HEK293 (cell line): ENCODE measurements around the gene KCNK3.

Experiments
- CTCF ChIA-PET: fragments of 350-600 bp; formaldehyde crosslinking; extraction: SDS; loops from one replicate; lab custom pipeline; 2021; ENCODE audit warnings: antibody characterized with exemption; lab: Yijun Ruan, JAX
- POLR2A ChIA-PET: fragments of 300-600 bp; formaldehyde crosslinking; extraction: SDS; loops from one replicate; lab custom pipeline; 2020; ENCODE audit warnings: antibody characterized with exemption, inconsistent platforms; lab: Yijun Ruan, JAX
- H3K27ac ChIP-seq: fragments of 200-500 bp; sonication (Bioruptor generic); 2 replicates; pipeline ENCODE4 v1.5.1; 2014; ENCODE audit warnings: low read depth, low read length, control low read depth, inconsistent platforms; ENCODE audit errors: extremely low read depth
- H3K36me3 ChIP-seq, 2 experiments: fragments of 200-500 bp in 1 of 2; sonication (Bioruptor generic) in 1 of 2; 1 replicate in 1 of 2; 2 replicates in 1 of 2; pipeline ENCODE4 v1.5.1; 2014 to 2017; ENCODE audit warnings: inconsistent platforms in 2 of 2, low read length in 2 of 2; ENCODE audit not compliant: control insufficient read depth in 2 of 2, insufficient read depth in 1 of 2
- H3K4me1 ChIP-seq: fragments of 200-500 bp; sonication (Bioruptor generic); 2 replicates; pipeline ENCODE4 v1.5.1; 2014; ENCODE audit warnings: mild to moderate bottlenecking, low read length, inconsistent platforms; ENCODE audit not compliant: control insufficient read depth, insufficient read depth
- H3K4me3 ChIP-seq: 2 replicates; pipeline ENCODE4 v1.5.1; 2011; ENCODE audit warnings: low read depth, mild to moderate bottlenecking, control low read depth, low read length, moderate library complexity
- H3K9me3 ChIP-seq: fragments of 200-500 bp; sonication (Bioruptor generic); 2 replicates; pipeline ENCODE4 v1.5.1; 2014; ENCODE audit warnings: low read depth, low read length, inconsistent platforms; ENCODE audit not compliant: control insufficient read depth, insufficient read depth
- EGR2 ChIP-seq: fragments of 450-650 bp; formaldehyde crosslinking; IDR thresholded peaks from 2 replicates; pipeline ENCODE4 v1.5.1; 2016; ENCODE audit warnings: low read depth, missing biosample characterization, missing genetic modification characterization
- GFI1B ChIP-seq: fragments of 450-650 bp; formaldehyde crosslinking; IDR thresholded peaks from 2 replicates; pipeline ENCODE4 v1.5.1; 2016; ENCODE audit warnings: missing biosample characterization, missing genetic modification characterization
- MYNN ChIP-seq: fragments of 450-650 bp; formaldehyde crosslinking; IDR thresholded peaks from 2 replicates; pipeline ENCODE4 v1.5.1; 2016; ENCODE audit warnings: missing biosample characterization, missing genetic modification characterization, borderline replicate concordance
- REPIN1 ChIP-seq: fragments of 450-650 bp; formaldehyde crosslinking; IDR thresholded peaks from 2 replicates; pipeline ENCODE4 v1.5.1; 2017; ENCODE audit warnings: missing biosample characterization, missing genetic modification characterization, low read depth
- TSHZ1 ChIP-seq: fragments of 450-650 bp; formaldehyde crosslinking; IDR thresholded peaks from 2 replicates; pipeline ENCODE4 v1.5.1; 2016; ENCODE audit warnings: missing biosample characterization, missing genetic modification characterization, borderline replicate concordance
- ZBTB48 ChIP-seq: fragments of 450-650 bp; formaldehyde crosslinking; IDR thresholded peaks from 2 replicates; pipeline ENCODE4 v1.5.1; 2016; ENCODE audit warnings: missing biosample characterization, missing genetic modification characterization
- ZBTB6 ChIP-seq: fragments of 450-650 bp; formaldehyde crosslinking; IDR thresholded peaks from 2 replicates; pipeline ENCODE4 v1.5.1; 2017; ENCODE audit warnings: missing biosample characterization, missing genetic modification characterization
- ZNF202 ChIP-seq: fragments of 450-650 bp; formaldehyde crosslinking; IDR thresholded peaks from 2 replicates; pipeline ENCODE4 v1.5.1; 2016; ENCODE audit warnings: missing biosample characterization, missing genetic modification characterization, borderline replicate concordance
- ZNF26 ChIP-seq: fragments of 450-650 bp; formaldehyde crosslinking; IDR thresholded peaks from 2 replicates; pipeline ENCODE4 v1.5.1; 2016; ENCODE audit warnings: missing biosample characterization, missing genetic modification characterization
- ZNF280D ChIP-seq: fragments of 450-650 bp; formaldehyde crosslinking; IDR thresholded peaks from 2 replicates; pipeline ENCODE4 v1.5.1; 2016; ENCODE audit warnings: missing biosample characterization, missing genetic modification characterization
- ZNF341 ChIP-seq: fragments of 450-650 bp; formaldehyde crosslinking; IDR thresholded peaks from 2 replicates; pipeline ENCODE4; 2016; ENCODE audit warnings: low read depth, missing biosample characterization, missing genetic modification characterization
- ZNF394 ChIP-seq: fragments of 450-650 bp; formaldehyde crosslinking; IDR thresholded peaks from 2 replicates; pipeline ENCODE4 v1.5.1; 2016; ENCODE audit warnings: missing biosample characterization, missing genetic modification characterization, mild to moderate bottlenecking, moderate library complexity, borderline replicate concordance
- ZNF398 ChIP-seq: fragments of 450-650 bp; formaldehyde crosslinking; IDR thresholded peaks from 2 replicates; pipeline ENCODE4 v1.5.1; 2017; ENCODE audit warnings: missing biosample characterization, missing genetic modification characterization
- ZNF416 ChIP-seq: fragments of 450-650 bp; formaldehyde crosslinking; IDR thresholded peaks from 2 replicates; pipeline ENCODE4 v1.5.1; 2016; ENCODE audit warnings: missing biosample characterization, missing genetic modification characterization
- ZNF510 ChIP-seq: fragments of 450-650 bp; formaldehyde crosslinking; IDR thresholded peaks from 2 replicates; pipeline ENCODE4 v1.5.1; 2018; ENCODE audit warnings: mild to moderate bottlenecking, missing genetic modification characterization, missing biosample characterization; ENCODE audit not compliant: insufficient replicate concordance
- ZNF518A ChIP-seq: fragments of 450-650 bp; formaldehyde crosslinking; conservative IDR thresholded peaks from 2 replicates; pipeline ENCODE4 v1.5.1; 2016; ENCODE audit warnings: low read depth, missing biosample characterization, missing genetic modification characterization
- ZNF548 ChIP-seq: fragments of 450-650 bp; formaldehyde crosslinking; IDR thresholded peaks from 2 replicates; pipeline ENCODE4 v1.5.1; 2016; ENCODE audit warnings: missing biosample characterization, missing genetic modification characterization

Gene KCNK3

GRCh38 chr2:26712486-26713465 is 20.3 kb downstream of the KCNK3 start:
- no peak overlapping the region for H3K4me3 ChIP-seq
- H3K4me1 ChIP-seq: no peaks in the 10 kb centered on the region
- ChIA-PET POLR2A (no interaction called here), CTCF (interaction anchor here (0.6 to 1.0 kb wide), 2 partner anchors 135 to 1005 kb away, joined by 4 read pairs; no protein-coding TSS in a partner anchor)
- no peaks in the 10 kb centered on the region for H3K36me3 ChIP-seq
- no peak overlapping the region for H3K27ac ChIP-seq
- H3K9me3 ChIP-seq: no peaks in the 10 kb centered on the region
- TF ChIP-seq ZNF26 (tag by site-specific recombination) (no peak), ZNF510 (tag by site-specific recombination) (no peak), ZNF416 (tag by site-specific recombination) (no peak), REPIN1 (tag by site-specific recombination) (no peak), ZNF394 (tag by site-specific recombination) (no peak), ZNF280D (tag by site-specific recombination) (no peak), ZBTB48 (tag by site-specific recombination) (peak; percentile 33; the same call in 1 of the 2 replicates), MYNN (tag by site-specific recombination) (no peak), ZNF202 (tag by site-specific recombination) (no peak), TSHZ1 (tag by site-specific recombination) (no peak), ZNF341 (tag by site-specific recombination) (no peak), EGR2 (tag by site-specific recombination) (peak; percentile 70; the same call in 1 of the 2 replicates), ZBTB6 (no peak), ZNF398 (tag by site-specific recombination) (no peak; the same call in 1 of the 2 replicates), GFI1B (tag by site-specific recombination) (no peak), ZNF518A (no peak), ZNF548 (tag by site-specific recombination) (no peak)
